ENCODE results near the gene VPS45. TPM values are rescaled to one million over a fixed set of nuclear protein-coding genes. Genes with fewer than 3 reads are reported as not detected.

The VPS45 gene
- polyA plus RNA-seq, 3 donors = 36.0 to 41.9 (median 36.8) TPM

DNA sequence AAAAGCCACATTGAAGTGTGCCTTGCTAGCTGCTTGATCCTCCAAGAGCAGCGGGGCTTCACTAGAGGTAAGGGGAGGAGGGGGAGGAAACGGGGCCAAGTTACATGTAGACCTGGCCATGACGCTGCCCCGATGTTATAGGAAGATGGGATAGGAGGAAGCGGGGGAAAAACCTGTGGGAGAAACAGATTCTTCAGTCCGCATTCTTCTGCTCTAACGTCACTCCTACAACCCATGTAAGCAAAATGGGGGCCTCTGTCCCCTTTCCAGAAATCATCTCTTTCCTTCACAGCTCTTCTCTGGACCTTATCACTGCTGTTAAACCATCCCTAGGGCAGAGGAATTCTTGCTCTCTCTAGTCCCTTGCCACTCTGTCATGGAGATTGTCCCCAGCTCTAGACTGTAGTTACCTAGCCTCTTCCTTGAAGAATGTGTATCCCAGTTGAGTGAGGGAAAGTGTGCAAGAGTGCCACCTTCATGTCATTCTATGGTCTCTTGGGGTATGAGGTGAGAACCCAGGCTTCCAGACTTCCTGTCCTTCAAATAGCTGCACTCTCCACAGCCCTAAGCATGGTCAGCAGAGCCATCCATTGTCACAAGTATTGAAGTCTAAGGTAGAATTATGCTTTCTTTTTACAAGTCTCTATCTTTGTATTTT, 93.5 kb downstream of the VPS45 start:
- Histone ChIP-seq H3K79me2 (ENCODE audit: insufficient read depth, low read length) (peaks cover 44% of the 10 kb centered on the region), H3K27ac (ENCODE audit: low read depth in 1 of 2, low read length in 2 of 2) (peak overlapping the region; percentile 90 to 97), H3K4me2 (replicated peaks; ENCODE audit: extremely low read depth, low read length, poor library complexity, severe bottlenecking) (peak overlapping the region; percentile 86), H3K4me1 (ENCODE audit: control insufficient read depth in 1 of 2, insufficient read depth in 2 of 2, low read length in 2 of 2) (peaks cover 95 to 100% of the 10 kb centered on the region in 2 donors), H3K36me3 (replicated peaks in 1 of 2; ENCODE audit: control insufficient read depth in 1 of 2, insufficient read depth in 2 of 2, low read length in 2 of 2) (peaks cover 33 to 38% of the 10 kb centered on the region in 2 donors), H3K9me3 (replicated peaks in 1 of 2; ENCODE audit: control insufficient read depth in 1 of 2, insufficient read depth in 1 of 2, low read length in 2 of 2) (no peaks in the 10 kb centered on the region), H4K20me1 (ENCODE audit: insufficient read depth, low read length) (peaks cover 36% of the 10 kb centered on the region), H2AFZ (ENCODE audit: insufficient read depth, low read depth, low read length, poor library complexity, severe bottlenecking) (no peak overlapping the region), H3K27me3 (ENCODE audit: control insufficient read depth in 2 of 2, insufficient read depth in 2 of 2, low read length in 2 of 2) (no peaks in the 10 kb centered on the region), H3K9ac (ENCODE audit: insufficient read depth, low read length, poor library complexity, severe bottlenecking) (peak overlapping the region; percentile 63), H3K4me3 (replicated peaks in 1 of 3; ENCODE audit: low read depth in 2 of 3, low read length in 3 of 3) (peak overlapping the region; percentile 51 to 83 (median 77))
- Mint-ChIP-seq H3K36me3 (peaks cover 45 to 47% of the 10 kb centered on the region in 2 donors), H3K4me3 (peak overlapping the region; percentile 82 to 93), H3K27ac (peak overlapping the region; percentile 95 to 99 (median 99)), H3K4me1 (peaks cover 98% of the 10 kb centered on the region), H3K9me3 (peaks cover 0 to 5% (median 0%) of the 10 kb centered on the region in 7 donors), H3K27me3 (ENCODE audit: low read depth in 3 of 3) (no peaks in the 10 kb centered on the region)
- 0% methylated on average over 3 of the region's 7 CpGs for WGBS (ENCODE audit: insufficient coverage)
- intact Hi-C loops (cut with micrococcal nuclease) = loop anchor here in 1 of 2 donors (10.0 kb wide), 1 partner anchor 196 kb away; no protein-coding TSS in a partner anchor
- DNase-seq = peak in 1 of 3 donors; percentile 59
- TF ChIP-seq, protein P1, sequence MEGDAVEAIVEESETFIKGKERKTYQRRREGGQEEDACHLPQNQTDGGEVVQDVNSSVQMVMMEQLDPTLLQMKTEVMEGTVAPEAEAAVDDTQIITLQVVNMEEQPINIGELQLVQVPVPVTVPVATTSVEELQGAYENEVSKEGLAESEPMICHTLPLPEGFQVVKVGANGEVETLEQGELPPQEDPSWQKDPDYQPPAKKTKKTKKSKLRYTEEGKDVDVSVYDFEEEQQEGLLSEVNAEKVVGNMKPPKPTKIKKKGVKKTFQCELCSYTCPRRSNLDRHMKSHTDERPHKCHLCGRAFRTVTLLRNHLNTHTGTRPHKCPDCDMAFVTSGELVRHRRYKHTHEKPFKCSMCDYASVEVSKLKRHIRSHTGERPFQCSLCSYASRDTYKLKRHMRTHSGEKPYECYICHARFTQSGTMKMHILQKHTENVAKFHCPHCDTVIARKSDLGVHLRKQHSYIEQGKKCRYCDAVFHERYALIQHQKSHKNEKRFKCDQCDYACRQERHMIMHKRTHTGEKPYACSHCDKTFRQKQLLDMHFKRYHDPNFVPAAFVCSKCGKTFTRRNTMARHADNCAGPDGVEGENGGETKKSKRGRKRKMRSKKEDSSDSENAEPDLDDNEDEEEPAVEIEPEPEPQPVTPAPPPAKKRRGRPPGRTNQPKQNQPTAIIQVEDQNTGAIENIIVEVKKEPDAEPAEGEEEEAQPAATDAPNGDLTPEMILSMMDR (IDR thresholded peaks at IDR 0.05) = peak; percentile 0

GRCh38 chr1:150161747-150162581, 94.4 kb downstream of the VPS45 start:
- TF ChIP-seq, protein P1 (IDR thresholded peaks at IDR 0.05) = peak; percentile 1
- H3K36me3 ChIP-seq (replicated peaks in 1 of 2; ENCODE audit: control insufficient read depth in 1 of 2, insufficient read depth in 2 of 2, low read length in 2 of 2) = peaks cover 24 to 29% of the 10 kb centered on the region in 2 donors
- peaks cover 28% of the 10 kb centered on the region for H4K20me1 ChIP-seq (ENCODE audit: insufficient read depth, low read length)
- Mint-ChIP-seq H3K27ac (peak overlapping the region; percentile 95 to 99 (median 99)), H3K36me3 (peaks cover 38 to 41% of the 10 kb centered on the region in 2 donors), H3K4me3 (peak overlapping the region; percentile 82 to 93), H3K27me3 (ENCODE audit: low read depth in 3 of 3) (no peaks in the 10 kb centered on the region), H3K4me1 (peaks cover 92% of the 10 kb centered on the region), H3K9me3 (peaks cover 0 to 5% (median 0%) of the 10 kb centered on the region in 7 donors)
- intact Hi-C loops (cut with micrococcal nuclease) = loop anchor here in 1 of 2 donors (10.0 kb wide), 1 partner anchor 197 kb away; no protein-coding TSS in a partner anchor
- no peak overlapping the region for H2AFZ ChIP-seq (ENCODE audit: insufficient read depth, low read depth, low read length, poor library complexity, severe bottlenecking)
- H3K9me3 ChIP-seq (replicated peaks in 1 of 2; ENCODE audit: control insufficient read depth in 1 of 2, insufficient read depth in 1 of 2, low read length in 2 of 2) = no peaks in the 10 kb centered on the region
- H3K9ac ChIP-seq (ENCODE audit: insufficient read depth, low read length, poor library complexity, severe bottlenecking) = peak overlapping the region; percentile 63
- H3K4me2 ChIP-seq (replicated peaks; ENCODE audit: extremely low read depth, low read length, poor library complexity, severe bottlenecking) = peak overlapping the region; percentile 86
- peaks cover 36% of the 10 kb centered on the region for H3K79me2 ChIP-seq (ENCODE audit: insufficient read depth, low read length)
- peaks cover 93 to 99% of the 10 kb centered on the region in 2 donors for H3K4me1 ChIP-seq (ENCODE audit: control insufficient read depth in 1 of 2, insufficient read depth in 2 of 2, low read length in 2 of 2)
- H3K27ac ChIP-seq (ENCODE audit: low read depth in 1 of 2, low read length in 2 of 2) = peak overlapping the region; percentile 90 to 97
- peak overlapping the region; percentile 35 to 83 (median 77) for H3K4me3 ChIP-seq (replicated peaks in 1 of 3; ENCODE audit: low read depth in 2 of 3, low read length in 3 of 3)
- no peaks in the 10 kb centered on the region for H3K27me3 ChIP-seq (ENCODE audit: control insufficient read depth in 2 of 2, insufficient read depth in 2 of 2, low read length in 2 of 2)
- DNase-seq = peak in 1 of 3 donors; percentile 27
- WGBS (ENCODE audit: insufficient coverage) = 56% methylated on average over 4 of the region's 9 CpGs

All from CD14-positive monocyte (primary cell).